SK-N-MC (cell line): ENCODE results near the gene TLCD5.

Experiments
- EZH2 ChIP-seq: fragments of 200-600 bp; sonication (generic); IDR thresholded peaks from one replicate; pipeline ENCODE4 v1.6.1; 2017; ENCODE audit warnings: antibody characterized with exemption
- POLR2AphosphoS5 ChIP-seq: IDR thresholded peaks from 2 replicates; pipeline ENCODE4 v1.6.1; 2012; ENCODE audit warnings: mild to moderate bottlenecking, low read depth, low read length, borderline replicate concordance

DNA sequence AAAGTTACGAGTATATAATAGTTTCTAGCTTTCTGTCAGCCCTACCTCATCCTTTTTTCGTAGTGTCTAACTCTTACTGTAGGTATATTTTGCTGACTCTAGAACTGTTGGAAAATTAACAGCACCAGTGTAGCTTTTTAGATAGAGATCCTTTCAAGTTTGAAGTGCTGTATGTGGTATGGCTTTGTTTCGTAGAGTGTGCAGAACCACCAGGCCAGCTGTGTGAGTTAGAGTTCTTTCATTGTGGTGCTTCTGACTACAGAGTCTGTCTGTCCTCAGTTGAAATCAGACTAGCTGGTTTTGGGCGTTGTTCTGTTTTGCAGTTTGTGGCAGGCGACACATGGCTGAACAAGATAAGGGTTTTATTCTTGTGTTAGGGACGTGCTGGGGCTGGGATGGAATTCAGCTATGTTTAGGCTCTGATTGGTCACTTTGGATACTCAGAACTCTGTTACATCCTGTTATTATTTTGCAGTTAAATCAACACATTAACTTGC lies 14.3 kb downstream of the TLCD5 start:
- TF ChIP-seq EZH2 (no peak), POLR2AphosphoS5 (no peak)
